Measurements from ENCODE around the gene SLC12A9. TPM values are rescaled to one million over a fixed set of nuclear protein-coding genes. Genes with fewer than 3 reads are reported as not detected.

SLC12A9 gene
- total RNA-seq, 1 experiment from 2014 or later: 23.8 TPM

DNA sequence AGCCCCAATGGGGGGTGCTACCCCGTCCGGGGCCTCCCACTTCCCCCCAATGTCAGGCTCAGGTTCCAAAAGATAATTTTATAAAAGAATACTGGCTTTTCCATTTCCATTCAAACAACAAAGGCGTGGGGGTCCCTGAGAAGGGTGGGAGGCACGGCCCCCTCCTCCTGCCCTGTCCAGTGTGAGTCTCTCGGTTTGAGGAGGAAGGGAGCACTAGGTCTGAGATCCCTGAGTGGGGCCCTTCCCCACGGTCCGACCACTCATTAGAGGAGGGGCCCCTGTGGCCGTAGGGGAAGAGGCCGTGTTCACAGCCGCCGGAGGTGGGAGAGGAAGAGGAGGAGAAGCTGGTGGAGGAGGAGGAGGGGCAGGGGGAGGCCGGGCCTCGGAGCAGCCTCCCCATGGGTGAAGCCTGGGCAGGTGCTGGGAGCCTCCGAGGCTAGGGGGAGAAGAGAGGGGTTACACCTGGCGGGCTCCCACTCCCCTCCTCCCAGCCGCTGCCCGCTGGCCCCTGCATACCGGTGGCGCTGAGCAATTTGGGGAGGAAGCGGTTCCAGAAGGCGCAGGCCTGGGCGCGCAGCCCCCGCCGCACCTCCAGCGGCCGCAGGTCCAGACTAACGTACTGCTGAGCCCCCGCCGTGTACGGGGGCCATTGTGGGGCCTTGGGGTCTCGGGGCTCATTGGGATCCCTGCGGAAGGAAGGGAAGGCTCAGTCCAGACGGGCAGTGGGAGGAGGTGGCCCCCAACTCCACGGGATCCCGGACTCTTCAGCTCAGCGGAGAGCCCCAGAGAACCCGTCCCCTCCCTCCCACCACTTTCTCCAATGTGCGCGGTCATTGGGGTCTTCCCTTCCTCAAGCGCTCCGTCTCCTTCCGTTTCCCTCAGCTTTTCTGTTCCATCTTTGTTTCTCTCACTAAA, 38.4 kb downstream of the SLC12A9 start:
- Histone ChIP-seq H3K4me1 (ENCODE audit: insufficient read depth, low read length, poor library complexity, severe bottlenecking) (peaks cover 25% of the 10 kb centered on the region), H3K9me3 (ENCODE audit: low read depth, low read length, poor library complexity, severe bottlenecking) (no peaks in the 10 kb centered on the region), H3K4me3 (ENCODE audit: low read depth, low read length, poor library complexity, severe bottlenecking) (peak overlapping the region; percentile 56), H3K36me3 (ENCODE audit: insufficient read depth, low read length, poor library complexity, severe bottlenecking) (peaks cover 30% of the 10 kb centered on the region), H3K27ac (ENCODE audit: low read depth, low read length, poor library complexity, severe bottlenecking) (no peak overlapping the region), H3K27me3 (replicated peaks; ENCODE audit: insufficient read depth, low read depth, low read length, poor library complexity) (peaks cover under 1% of the 10 kb centered on the region)
- ChIA-PET CTCF (interaction anchor here (1.6 kb wide), 1 partner anchor 91 kb away, joined by 9 read pairs; no protein-coding TSS in a partner anchor), POLR2A (ENCODE audit: low non-redundant PET) (interaction anchor here (0.8 kb wide), 1 partner anchor 16 kb away, joined by 4 read pairs; the partner anchor contains the start of gene SRRT)
- no peak for TF ChIP-seq EZH2 (IDR thresholded peaks at IDR 0.05; ENCODE audit: borderline replicate concordance, low read depth, low read length, poor library complexity, severe bottlenecking)
- TF ChIP-seq, protein P1, sequence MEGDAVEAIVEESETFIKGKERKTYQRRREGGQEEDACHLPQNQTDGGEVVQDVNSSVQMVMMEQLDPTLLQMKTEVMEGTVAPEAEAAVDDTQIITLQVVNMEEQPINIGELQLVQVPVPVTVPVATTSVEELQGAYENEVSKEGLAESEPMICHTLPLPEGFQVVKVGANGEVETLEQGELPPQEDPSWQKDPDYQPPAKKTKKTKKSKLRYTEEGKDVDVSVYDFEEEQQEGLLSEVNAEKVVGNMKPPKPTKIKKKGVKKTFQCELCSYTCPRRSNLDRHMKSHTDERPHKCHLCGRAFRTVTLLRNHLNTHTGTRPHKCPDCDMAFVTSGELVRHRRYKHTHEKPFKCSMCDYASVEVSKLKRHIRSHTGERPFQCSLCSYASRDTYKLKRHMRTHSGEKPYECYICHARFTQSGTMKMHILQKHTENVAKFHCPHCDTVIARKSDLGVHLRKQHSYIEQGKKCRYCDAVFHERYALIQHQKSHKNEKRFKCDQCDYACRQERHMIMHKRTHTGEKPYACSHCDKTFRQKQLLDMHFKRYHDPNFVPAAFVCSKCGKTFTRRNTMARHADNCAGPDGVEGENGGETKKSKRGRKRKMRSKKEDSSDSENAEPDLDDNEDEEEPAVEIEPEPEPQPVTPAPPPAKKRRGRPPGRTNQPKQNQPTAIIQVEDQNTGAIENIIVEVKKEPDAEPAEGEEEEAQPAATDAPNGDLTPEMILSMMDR (conservative IDR thresholded peaks at IDR 0.05; ENCODE audit: low read depth, low read length): no peak
- intact Hi-C loops (cut with micrococcal nuclease; ENCODE audit: unreplicated experiment): loop anchor here (10.0 kb wide), 1 partner anchor 304 kb away; no protein-coding TSS in a partner anchor
- DNase-seq (ENCODE audit: low spot score): no peak
- BruUV-seq (replicated peaks): no TSS peak

DNA sequence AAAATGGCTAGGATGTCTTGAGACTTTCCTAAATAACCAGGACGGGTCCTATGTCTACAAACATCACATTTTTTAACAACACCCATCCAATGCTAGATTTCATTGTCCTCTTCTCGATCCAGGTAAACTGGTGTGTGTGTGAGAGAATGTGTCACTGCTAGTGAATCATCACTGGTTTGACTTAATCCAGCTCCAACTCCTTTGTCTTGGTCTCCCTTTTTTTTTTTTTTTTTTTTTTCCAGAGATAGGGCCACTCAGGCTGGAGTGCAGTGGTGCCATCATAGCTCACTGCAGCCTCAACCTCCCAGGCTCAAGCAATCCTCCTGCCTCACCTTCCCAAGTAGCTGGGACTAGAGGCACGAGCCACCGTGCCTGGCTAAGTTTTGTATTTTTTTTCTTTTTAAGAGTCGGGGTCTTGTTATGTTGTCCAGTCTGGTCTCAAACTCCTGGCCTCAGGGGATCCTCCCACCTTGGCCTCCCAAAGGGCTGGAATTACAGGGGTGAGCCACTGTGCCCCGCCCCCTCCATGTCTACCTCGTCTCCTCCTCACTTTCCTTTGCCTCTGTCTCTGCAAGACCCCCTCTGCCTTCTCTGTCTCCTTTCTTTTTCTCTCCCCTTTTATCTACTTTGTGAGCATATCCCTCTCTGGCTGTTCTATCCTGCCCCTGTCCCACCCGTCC, 39.2 kb downstream of the SLC12A9 start:
- ChIA-PET POLR2A (ENCODE audit: low non-redundant PET) (no interaction called here), CTCF (no interaction called here)
- Histone ChIP-seq H3K27ac (ENCODE audit: low read depth, low read length, poor library complexity, severe bottlenecking) (no peak overlapping the region), H3K36me3 (ENCODE audit: insufficient read depth, low read length, poor library complexity, severe bottlenecking) (peaks cover 22% of the 10 kb centered on the region), H3K27me3 (replicated peaks; ENCODE audit: insufficient read depth, low read depth, low read length, poor library complexity) (peaks cover 7% of the 10 kb centered on the region), H3K4me3 (ENCODE audit: low read depth, low read length, poor library complexity, severe bottlenecking) (no peak overlapping the region), H3K4me1 (ENCODE audit: insufficient read depth, low read length, poor library complexity, severe bottlenecking) (peaks cover 33% of the 10 kb centered on the region), H3K9me3 (ENCODE audit: low read depth, low read length, poor library complexity, severe bottlenecking) (no peaks in the 10 kb centered on the region)
- DNase-seq (ENCODE audit: low spot score): no peak
- intact Hi-C loops (cut with micrococcal nuclease; ENCODE audit: unreplicated experiment): loop anchor here (10.0 kb wide), 1 partner anchor 303 kb away; no protein-coding TSS in a partner anchor
- no peak for TF ChIP-seq EZH2 (IDR thresholded peaks at IDR 0.05; ENCODE audit: borderline replicate concordance, low read depth, low read length, poor library complexity, severe bottlenecking)
- TF ChIP-seq, protein P1 (conservative IDR thresholded peaks at IDR 0.05; ENCODE audit: low read depth, low read length): no peak
- no TSS peak for BruUV-seq (replicated peaks)

DNA sequence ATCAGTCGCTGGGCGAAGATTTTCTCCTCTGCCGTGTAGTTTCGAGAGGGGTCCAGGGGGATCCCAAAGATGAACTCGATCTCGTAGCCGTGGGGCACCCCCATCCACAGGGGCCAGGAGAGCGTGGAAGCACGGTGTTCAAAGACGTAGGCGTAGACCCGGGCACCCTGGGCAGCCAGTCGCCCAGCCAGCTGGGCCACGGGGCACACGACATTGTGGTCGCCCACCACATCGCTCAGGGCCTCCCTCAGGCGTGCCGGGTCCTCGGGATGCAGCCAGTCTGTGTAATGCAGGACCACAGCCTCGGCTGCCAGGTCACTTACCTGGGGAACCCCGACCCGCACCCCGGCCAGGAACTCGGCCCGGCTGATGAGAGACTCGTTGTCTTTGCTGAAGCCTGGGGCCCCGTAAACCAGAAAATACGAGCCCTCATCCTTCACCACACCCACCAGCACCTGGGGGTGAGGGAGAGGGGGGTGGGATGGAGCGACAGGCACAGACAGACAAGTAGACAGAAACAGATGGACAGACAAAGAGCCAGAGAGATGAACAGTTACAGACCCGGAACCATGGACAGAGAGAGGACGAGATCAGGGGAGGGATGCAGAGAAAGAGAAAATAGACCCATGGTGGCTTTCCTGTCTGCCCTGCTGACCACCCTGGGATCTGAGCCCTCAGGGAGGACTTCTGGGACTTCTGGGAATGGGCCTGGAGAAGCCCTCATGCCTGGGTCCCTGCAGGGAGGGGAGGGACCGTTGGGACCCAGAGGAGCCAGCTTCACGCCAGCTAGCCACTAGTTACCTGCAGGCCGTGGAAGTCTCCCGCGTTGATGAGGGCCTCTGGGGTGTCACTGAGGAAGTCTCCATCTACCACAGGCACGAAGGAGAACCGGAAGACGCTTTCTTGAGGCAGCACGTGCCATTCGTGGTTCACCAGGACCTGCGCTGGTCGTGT, 40.1 kb downstream of the SLC12A9 start:
- ChIA-PET POLR2A (ENCODE audit: low non-redundant PET) (no interaction called here), CTCF (no interaction called here)
- TF ChIP-seq, protein P1 (conservative IDR thresholded peaks at IDR 0.05; ENCODE audit: low read depth, low read length): no peak
- TF ChIP-seq EZH2 (IDR thresholded peaks at IDR 0.05; ENCODE audit: borderline replicate concordance, low read depth, low read length, poor library complexity, severe bottlenecking): no peak
- no peak overlapping the region for H3K27ac ChIP-seq (ENCODE audit: low read depth, low read length, poor library complexity, severe bottlenecking)
- H3K27me3 ChIP-seq (replicated peaks; ENCODE audit: insufficient read depth, low read depth, low read length, poor library complexity): peaks cover 7% of the 10 kb centered on the region
- H3K4me3 ChIP-seq (ENCODE audit: low read depth, low read length, poor library complexity, severe bottlenecking): no peak overlapping the region
- no peaks in the 10 kb centered on the region for H3K9me3 ChIP-seq (ENCODE audit: low read depth, low read length, poor library complexity, severe bottlenecking)
- BruUV-seq (replicated peaks): no TSS peak
- H3K36me3 ChIP-seq (ENCODE audit: insufficient read depth, low read length, poor library complexity, severe bottlenecking): peaks cover 13% of the 10 kb centered on the region
- no peak for DNase-seq (ENCODE audit: low spot score)
- intact Hi-C loops (cut with micrococcal nuclease; ENCODE audit: unreplicated experiment): loop anchor here (10.0 kb wide), 1 partner anchor 302 kb away; no protein-coding TSS in a partner anchor
- peaks cover 28% of the 10 kb centered on the region for H3K4me1 ChIP-seq (ENCODE audit: insufficient read depth, low read length, poor library complexity, severe bottlenecking)

All from A673 (cell line).